H9 (cell line): ENCODE data around the gene DVL3. TPM values are rescaled to one million over a fixed set of nuclear protein-coding genes. Genes with fewer than 3 reads are reported as not detected.
"Not testable (repeated sequence)": the region's sequence is repeated elsewhere in the genome, so short reads cannot be mapped to it uniquely, and the experiment has no call there.

Experiments used
- DNase-seq: peaks from one replicate; pipeline ENCODE4 v3.0.0-alpha.2; 2017
- H2AFZ ChIP-seq: one replicate; pipeline ENCODE4 v1.6.1; 2013; ENCODE audit warnings: mild to moderate bottlenecking, low read length, control low read depth, moderate library complexity
- H2AK5ac ChIP-seq: 2 replicates; pipeline ENCODE4 v1.6.1; 2013; ENCODE audit warnings: low read length, control low read depth, mixed read lengths; ENCODE audit not compliant: insufficient read length
- H2BK120ac ChIP-seq: one replicate; pipeline ENCODE4 v1.6.1; 2013; ENCODE audit warnings: low read depth, mild to moderate bottlenecking, low read length, control low read depth, inconsistent platforms; ENCODE audit not compliant: poor library complexity, severe bottlenecking
- H2BK12ac ChIP-seq: 2 replicates; pipeline ENCODE4 v1.6.1; 2013; ENCODE audit warnings: low read length, control low read depth, mixed read lengths, low read depth; ENCODE audit not compliant: insufficient read length
- H2BK15ac ChIP-seq: 2 replicates; pipeline ENCODE4 v1.6.1; 2013; ENCODE audit warnings: low read depth, low read length, control low read depth
- H2BK20ac ChIP-seq: one replicate; pipeline ENCODE4 v1.6.1; 2013; ENCODE audit warnings: low read depth, mild to moderate bottlenecking, low read length, control low read depth, inconsistent platforms; ENCODE audit not compliant: poor library complexity, severe bottlenecking
- H2BK5ac ChIP-seq: 2 replicates; pipeline ENCODE4 v1.6.1; 2013; ENCODE audit warnings: low read length, control low read depth, mixed read lengths; ENCODE audit not compliant: insufficient read length
- H3K14ac ChIP-seq: 2 replicates; pipeline ENCODE4 v1.6.1; 2013; ENCODE audit warnings: low read length, control low read depth; ENCODE audit not compliant: insufficient read depth
- H3K18ac ChIP-seq: 2 replicates; pipeline ENCODE4 v1.6.1; 2013; ENCODE audit warnings: low read depth, mild to moderate bottlenecking, mixed read lengths, low read length, control low read depth; ENCODE audit not compliant: insufficient read length
- H3K23ac ChIP-seq: 2 replicates; pipeline ENCODE4 v1.6.1; 2013; ENCODE audit warnings: low read length, control low read depth, mixed read lengths, low read depth; ENCODE audit not compliant: insufficient read length
- H3K23me2 ChIP-seq: 2 replicates; pipeline ENCODE4 v1.6.1; 2013; ENCODE audit warnings: low read depth, mild to moderate bottlenecking, mixed read lengths, low read length, control low read depth; ENCODE audit not compliant: insufficient read length, poor library complexity, severe bottlenecking
- H3K27ac ChIP-seq: 2 replicates; pipeline ENCODE4 v1.5.1; 2013; ENCODE audit warnings: low read length, control low read depth, mixed read lengths, low read depth; ENCODE audit not compliant: insufficient read length
- H3K27me3 ChIP-seq: 2 replicates; pipeline ENCODE4 v1.6.1; 2013; ENCODE audit warnings: low read length, control low read depth, inconsistent platforms; ENCODE audit not compliant: insufficient read depth
- H3K4ac ChIP-seq: 2 replicates; pipeline ENCODE4 v1.6.1; 2013; ENCODE audit warnings: low read depth, mild to moderate bottlenecking, control low read depth, inconsistent platforms, low read length, moderate library complexity
- H3K4me1 ChIP-seq: 2 replicates; pipeline ENCODE4 v1.6.1; 2013; ENCODE audit warnings: low read length, control low read depth, inconsistent platforms; ENCODE audit not compliant: insufficient read depth
- H3K4me2 ChIP-seq: 2 replicates; pipeline ENCODE4 v1.6.1; 2013; ENCODE audit warnings: low read length, control low read depth, mixed read lengths; ENCODE audit not compliant: insufficient read length, insufficient read depth
- H3K56ac ChIP-seq: 2 replicates; pipeline ENCODE4 v1.6.1; 2013; ENCODE audit warnings: low read depth, mild to moderate bottlenecking, mixed read lengths, low read length, control low read depth; ENCODE audit not compliant: insufficient read length
- H3K79me1 ChIP-seq: 2 replicates; pipeline ENCODE4 v1.6.1; 2013; ENCODE audit warnings: low read depth, mild to moderate bottlenecking, moderate library complexity, low read length, control low read depth, inconsistent platforms; ENCODE audit not compliant: insufficient read depth, poor library complexity, severe bottlenecking
- H3K79me2 ChIP-seq: 2 replicates; pipeline ENCODE4 v1.6.1; 2013; ENCODE audit warnings: low read length, control low read depth, inconsistent platforms; ENCODE audit not compliant: insufficient read depth
- H3K9ac ChIP-seq: 2 replicates; pipeline ENCODE4 v1.6.1; 2013; ENCODE audit warnings: low read length, control low read depth, mixed read lengths; ENCODE audit not compliant: insufficient read length; ENCODE audit errors: extremely low read depth
- H3K9me3 ChIP-seq: one replicate; pipeline ENCODE4 v1.6.1; 2013; ENCODE audit warnings: low read depth, low read length, inconsistent platforms; ENCODE audit not compliant: control insufficient read depth
- H3T11ph ChIP-seq: one replicate; pipeline ENCODE4 v1.6.1; 2013; ENCODE audit warnings: mild to moderate bottlenecking, low read length, control low read depth, inconsistent platforms
- H4K20me1 ChIP-seq: one replicate; pipeline ENCODE4 v1.6.1; 2013; ENCODE audit not compliant: control insufficient read depth, insufficient read length, insufficient read depth
- H4K5ac ChIP-seq: 2 replicates; pipeline ENCODE4 v1.6.1; 2013; ENCODE audit warnings: low read depth, mild to moderate bottlenecking, mixed read lengths, low read length, control low read depth; ENCODE audit not compliant: insufficient read length
- H4K8ac ChIP-seq: replicated peaks from 2 replicates; pipeline ENCODE4 v1.6.1; 2013; ENCODE audit warnings: low read length, control low read depth, mixed read lengths, low read depth; ENCODE audit not compliant: insufficient read length
- H4K91ac ChIP-seq: 2 replicates; pipeline ENCODE4 v1.6.1; 2013; ENCODE audit warnings: low read depth, mild to moderate bottlenecking, moderate library complexity, mixed read lengths, low read length, control low read depth; ENCODE audit not compliant: insufficient read length
- H3K27ac Mint-ChIP-seq, 3 experiments: 2 replicates in 2 of 3; 3 replicates in 1 of 3; pipeline ENCODE4 v1.8.0; 2020 to 2021; ENCODE audit warnings: mixed read lengths in 3 of 3, mild to moderate bottlenecking in 1 of 3, moderate library complexity in 1 of 3
- H3K27me3 Mint-ChIP-seq: 2 replicates; pipeline ENCODE4 v1.8.0; 2021; ENCODE audit warnings: low read depth, mild to moderate bottlenecking, moderate library complexity, mixed read lengths
- H3K36me3 Mint-ChIP-seq, 3 experiments: 2 replicates in 2 of 3; 3 replicates in 1 of 3; pipeline ENCODE4 v1.8.0; 2020 to 2021; ENCODE audit warnings: low read depth in 3 of 3, mixed read lengths in 3 of 3; ENCODE audit not compliant: insufficient read depth in 1 of 3
- H3K4me1 Mint-ChIP-seq, 2 experiments: 2 replicates each; pipeline ENCODE4 v1.8.0; 2020; ENCODE audit warnings: mixed read lengths in 2 of 2
- H3K4me3 Mint-ChIP-seq, 2 experiments: 2 replicates in 1 of 2; 3 replicates in 1 of 2; pipeline ENCODE4 v1.8.0; 2020 to 2021; ENCODE audit warnings: mild to moderate bottlenecking in 2 of 2, mixed read lengths in 2 of 2, moderate library complexity in 1 of 2
- H3K9me3 Mint-ChIP-seq, 2 experiments: 2 replicates in 1 of 2; 3 replicates in 1 of 2; pipeline ENCODE4 v1.8.0; 2020; ENCODE audit warnings: mild to moderate bottlenecking in 2 of 2, mixed read lengths in 2 of 2, moderate library complexity in 1 of 2
- WGBS: extraction: QIAGEN DNeasy Blood & Tissue Kit; methylation state at CpG from one replicate; pipeline ENCODE4 v1.1.7; 2013; ENCODE audit warnings: missing lambda C conversion rate, low lambda C conversion rate, mixed read lengths; ENCODE audit not compliant: insufficient read length; ENCODE audit errors: extremely low coverage; 5-methylcytosine and 5-hydroxymethylcytosine counted together
- total RNA-seq: library from RNA; stranded (reverse); gene quantifications from 2 replicates; pipeline ENCODE4 v1.2.1, GENCODE V29; 2021
- TF ChIP-seq, protein P1 (sequence below): fragments of 200-600 bp; sonication (generic); conservative IDR thresholded peaks from 3 replicates; pipeline ENCODE4 v1.8.0; 2021; ENCODE audit warnings: antibody characterized with exemption, mild to moderate bottlenecking

Gene DVL3
- total RNA-seq, 1 experiment from 2014 or later: 64.7 TPM

DNA sequence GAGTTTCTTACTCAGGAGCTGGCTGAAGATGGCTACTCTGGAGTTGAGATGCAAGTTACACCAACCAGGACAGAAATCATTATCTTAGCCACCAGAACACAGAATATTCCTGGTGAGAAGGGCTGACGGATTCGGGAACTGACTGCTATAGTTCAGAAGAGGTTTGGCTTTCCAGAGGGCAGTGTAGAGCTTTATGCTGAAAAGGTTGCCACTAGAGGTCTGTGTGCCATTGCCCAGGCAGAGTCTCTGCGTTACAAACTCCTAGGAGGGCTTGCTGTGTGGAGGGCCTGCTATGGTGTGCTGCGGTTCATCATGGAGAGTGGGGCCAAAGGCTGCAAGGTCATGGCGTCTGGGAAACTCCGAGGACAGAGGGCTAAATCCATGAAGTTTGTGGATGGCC lies 5.4 kb upstream of the DVL3 start:
- not testable (repeated sequence) for H3K27me3 Mint-ChIP-seq, H3K27ac ChIP-seq, H4K91ac ChIP-seq, H3K27me3 ChIP-seq, H3K56ac ChIP-seq, H3K4me1 Mint-ChIP-seq, H2BK20ac ChIP-seq, H3K79me1 ChIP-seq, H2BK120ac ChIP-seq, H2AK5ac ChIP-seq, H3K23me2 ChIP-seq, H2AFZ ChIP-seq, H3K9me3 ChIP-seq, H3K14ac ChIP-seq, H3K79me2 ChIP-seq, H3K4ac ChIP-seq, H3T11ph ChIP-seq, H3K4me2 ChIP-seq, H3K9ac ChIP-seq, H2BK12ac ChIP-seq, H3K23ac ChIP-seq, H4K8ac ChIP-seq, H2BK5ac ChIP-seq, H4K5ac ChIP-seq, H3K18ac ChIP-seq, H3K9me3 Mint-ChIP-seq, H2BK15ac ChIP-seq, H4K20me1 ChIP-seq, H3K4me3 Mint-ChIP-seq, H3K4me1 ChIP-seq
- TF ChIP-seq, protein P1, sequence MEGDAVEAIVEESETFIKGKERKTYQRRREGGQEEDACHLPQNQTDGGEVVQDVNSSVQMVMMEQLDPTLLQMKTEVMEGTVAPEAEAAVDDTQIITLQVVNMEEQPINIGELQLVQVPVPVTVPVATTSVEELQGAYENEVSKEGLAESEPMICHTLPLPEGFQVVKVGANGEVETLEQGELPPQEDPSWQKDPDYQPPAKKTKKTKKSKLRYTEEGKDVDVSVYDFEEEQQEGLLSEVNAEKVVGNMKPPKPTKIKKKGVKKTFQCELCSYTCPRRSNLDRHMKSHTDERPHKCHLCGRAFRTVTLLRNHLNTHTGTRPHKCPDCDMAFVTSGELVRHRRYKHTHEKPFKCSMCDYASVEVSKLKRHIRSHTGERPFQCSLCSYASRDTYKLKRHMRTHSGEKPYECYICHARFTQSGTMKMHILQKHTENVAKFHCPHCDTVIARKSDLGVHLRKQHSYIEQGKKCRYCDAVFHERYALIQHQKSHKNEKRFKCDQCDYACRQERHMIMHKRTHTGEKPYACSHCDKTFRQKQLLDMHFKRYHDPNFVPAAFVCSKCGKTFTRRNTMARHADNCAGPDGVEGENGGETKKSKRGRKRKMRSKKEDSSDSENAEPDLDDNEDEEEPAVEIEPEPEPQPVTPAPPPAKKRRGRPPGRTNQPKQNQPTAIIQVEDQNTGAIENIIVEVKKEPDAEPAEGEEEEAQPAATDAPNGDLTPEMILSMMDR: peak; percentile 42
- H3K27ac Mint-ChIP-seq: peak overlapping the region; percentile 55 to 78 (median 74); a peak in 3 of 7 replicates
- H3K36me3 Mint-ChIP-seq: peaks cover 0 to 19% (median 0%) of the 10 kb centered on the region in 3 experiments; a peak in 2 of 7 replicates
- WGBS: no CpG with 5 or more reads among the region's 6 CpGs
- peak; percentile 50 for DNase-seq
